GM23338 (cell line): ENCODE measurements around the gene ERP27. TPM values are rescaled to one million over a fixed set of nuclear protein-coding genes. Genes with fewer than 3 reads are reported as not detected.

Experiments used
- ATAC-seq: fragments of 200-7000 bp; cut with Tn5 transposase; 3 replicates; pipeline ENCODE4 v1.9.1; 2020
- DNase-seq: peaks from one replicate; pipeline ENCODE4 v3.0.0-alpha.2; 2015; ENCODE audit warnings: low spot score
- H2AFZ ChIP-seq: fragments of 200-600 bp; sonication (generic); 2 replicates; pipeline ENCODE4 v1.8.0; 2016; ENCODE audit warnings: antibody characterized with exemption, mild to moderate bottlenecking, moderate library complexity
- H3F3A ChIP-seq: fragments of 200-600 bp; sonication (generic); replicated peaks from 2 replicates; pipeline ENCODE4 v1.8.0; 2017; ENCODE audit warnings: antibody characterized with exemption, mixed run types, low read depth
- H3K27ac ChIP-seq: fragments of 200-600 bp; sonication (generic); 2 replicates; pipeline ENCODE4 v1.6.1; 2016; ENCODE audit warnings: low read depth
- H3K27me3 ChIP-seq: fragments of 200-600 bp; sonication (generic); 2 replicates; pipeline ENCODE4 v1.8.0; 2016; ENCODE audit warnings: mild to moderate bottlenecking, mixed run types, moderate library complexity; ENCODE audit not compliant: insufficient read depth
- H3K36me3 ChIP-seq: fragments of 200-600 bp; sonication (generic); 2 replicates; pipeline ENCODE4 v1.8.0; 2016; ENCODE audit warnings: mild to moderate bottlenecking; ENCODE audit not compliant: insufficient read depth
- H3K4me1 ChIP-seq: fragments of 200-600 bp; sonication (generic); 2 replicates; pipeline ENCODE4 v1.8.0; 2016; ENCODE audit warnings: mild to moderate bottlenecking, moderate library complexity; ENCODE audit not compliant: insufficient read depth
- H3K4me2 ChIP-seq: fragments of 200-600 bp; sonication (generic); 2 replicates; pipeline ENCODE4 v1.7.1; 2017; ENCODE audit warnings: mixed run types
- H3K4me3 ChIP-seq: fragments of 200-600 bp; sonication (generic); 2 replicates; pipeline ENCODE4 v1.6.1; 2016; ENCODE audit warnings: mixed run types
- H3K79me2 ChIP-seq: fragments of 200-600 bp; sonication (generic); replicated peaks from 2 replicates; pipeline ENCODE4 v1.8.0; 2017; ENCODE audit warnings: mild to moderate bottlenecking; ENCODE audit not compliant: insufficient read depth
- H3K9me2 ChIP-seq: fragments of 200-600 bp; sonication (generic); 2 replicates; pipeline ENCODE4 v1.8.0; 2017; ENCODE audit not compliant: insufficient read depth
- H4K20me1 ChIP-seq: fragments of 200-600 bp; sonication (generic); replicated peaks from 2 replicates; pipeline ENCODE4 v1.8.0; 2017; ENCODE audit warnings: mild to moderate bottlenecking; ENCODE audit not compliant: insufficient read depth
- H3K27ac Mint-ChIP-seq: 2 replicates; pipeline ENCODE4 v1.8.0; 2020; ENCODE audit warnings: inconsistent platforms, mild to moderate bottlenecking, moderate library complexity, mixed read lengths
- H3K27me3 Mint-ChIP-seq: 3 replicates; pipeline ENCODE4 v1.8.0; 2022; ENCODE audit warnings: low read depth, mild to moderate bottlenecking, moderate library complexity, mixed read lengths, inconsistent platforms; ENCODE audit not compliant: insufficient read depth, poor library complexity
- H3K36me3 Mint-ChIP-seq: 3 replicates; pipeline ENCODE4 v1.8.0; 2021; ENCODE audit warnings: low read depth, mild to moderate bottlenecking, inconsistent platforms, moderate library complexity, mixed read lengths
- H3K4me1 Mint-ChIP-seq: 3 replicates; pipeline ENCODE4 v1.8.0; 2020; ENCODE audit warnings: mild to moderate bottlenecking, inconsistent platforms, mixed read lengths
- H3K4me3 Mint-ChIP-seq: 3 replicates; pipeline ENCODE4 v1.8.0; 2021; ENCODE audit warnings: moderate library complexity, mild to moderate bottlenecking, inconsistent platforms, mixed read lengths
- H3K9me3 Mint-ChIP-seq: 3 replicates; pipeline ENCODE4 v1.8.0; 2020; ENCODE audit warnings: moderate library complexity, mild to moderate bottlenecking, inconsistent platforms, mixed read lengths
- CREB1 ChIP-seq: fragments of 250-450 bp; sonication (Bioruptor Pico); IDR thresholded peaks from 2 replicates; pipeline ENCODE4 v1.5.0; 2020; ENCODE audit warnings: low read depth, mild to moderate bottlenecking, moderate library complexity
- CTCF ChIP-seq, 2 experiments: fragments of 200-600 bp in 1 of 2; sonication (generic) in 1 of 2; conservative IDR thresholded peaks; 2 replicates each; pipeline versions ENCODE4 v1.5.1 to v1.6.1; 2016 to 2017; ENCODE audit warnings: antibody characterized with exemption in 2 of 2, low read depth in 2 of 2, mild to moderate bottlenecking in 2 of 2, moderate library complexity in 1 of 2
- ETS1 ChIP-seq: IDR thresholded peaks from 2 replicates; pipeline ENCODE4 v1.6.1; 2016; ENCODE audit warnings: antibody characterized with exemption
- EZH2 ChIP-seq: fragments of 200-600 bp; sonication (generic); IDR thresholded peaks from one replicate; pipeline ENCODE4 v1.8.0; 2017; ENCODE audit warnings: antibody characterized with exemption, mild to moderate bottlenecking, low read depth; ENCODE audit not compliant: unreplicated experiment
- EZH2phosphoT487 ChIP-seq: fragments of 200-600 bp; sonication (generic); IDR thresholded peaks from one replicate; pipeline ENCODE4 v1.8.1; 2018; ENCODE audit warnings: antibody characterized with exemption; ENCODE audit not compliant: unreplicated experiment
- JUNB ChIP-seq: IDR thresholded peaks from one replicate; pipeline ENCODE4 v1.6.1; 2016; ENCODE audit warnings: antibody characterized with exemption; ENCODE audit not compliant: unreplicated experiment
- NANOG ChIP-seq: IDR thresholded peaks from 2 replicates; pipeline ENCODE4 v1.6.1; 2016; ENCODE audit warnings: antibody characterized with exemption, borderline replicate concordance
- POLR2AphosphoS5 ChIP-seq: IDR thresholded peaks from 2 replicates; pipeline ENCODE4 v1.6.1; 2016; ENCODE audit warnings: antibody characterized with exemption, low read depth
- REST ChIP-seq: IDR thresholded peaks from one replicate; pipeline ENCODE4 v1.6.1; 2018; ENCODE audit warnings: antibody characterized with exemption; ENCODE audit not compliant: unreplicated experiment
- STAT1 ChIP-seq: IDR thresholded peaks from one replicate; pipeline ENCODE4 v1.6.1; 2016; ENCODE audit warnings: antibody characterized with exemption; ENCODE audit not compliant: unreplicated experiment
- ZNF114 ChIP-seq: fragments of 250-450 bp; sonication (Bioruptor Pico); IDR thresholded peaks from 2 replicates; pipeline ENCODE4 v1.5.0; 2020; ENCODE audit warnings: mild to moderate bottlenecking, moderate library complexity
- ZNF331 ChIP-seq: fragments of 250-450 bp; sonication (Bioruptor Pico); IDR thresholded peaks from 2 replicates; pipeline ENCODE4 v1.5.0; 2020; ENCODE audit warnings: low read depth, mild to moderate bottlenecking, moderate library complexity
- polyA plus RNA-seq: library from polyadenylated mRNA; unstranded; fragments of >200 nt; fragmentation: Nextera tagmentation; extraction: Ambion mirVana; gene quantifications from 2 replicates; pipeline ENCODE4 v1.2.1, GENCODE V29; 2016
- total RNA-seq: library from RNA; depleted of rRNA; stranded (reverse); fragments of >200 nt; shearing (Covaris generic); gene quantifications from 2 replicates; pipeline ENCODE4 v1.2.3, GENCODE V29; 2014

ERP27 gene
- total and polyA plus RNA-seq, 2 experiments from 2014 or later, result not detected

DNA sequence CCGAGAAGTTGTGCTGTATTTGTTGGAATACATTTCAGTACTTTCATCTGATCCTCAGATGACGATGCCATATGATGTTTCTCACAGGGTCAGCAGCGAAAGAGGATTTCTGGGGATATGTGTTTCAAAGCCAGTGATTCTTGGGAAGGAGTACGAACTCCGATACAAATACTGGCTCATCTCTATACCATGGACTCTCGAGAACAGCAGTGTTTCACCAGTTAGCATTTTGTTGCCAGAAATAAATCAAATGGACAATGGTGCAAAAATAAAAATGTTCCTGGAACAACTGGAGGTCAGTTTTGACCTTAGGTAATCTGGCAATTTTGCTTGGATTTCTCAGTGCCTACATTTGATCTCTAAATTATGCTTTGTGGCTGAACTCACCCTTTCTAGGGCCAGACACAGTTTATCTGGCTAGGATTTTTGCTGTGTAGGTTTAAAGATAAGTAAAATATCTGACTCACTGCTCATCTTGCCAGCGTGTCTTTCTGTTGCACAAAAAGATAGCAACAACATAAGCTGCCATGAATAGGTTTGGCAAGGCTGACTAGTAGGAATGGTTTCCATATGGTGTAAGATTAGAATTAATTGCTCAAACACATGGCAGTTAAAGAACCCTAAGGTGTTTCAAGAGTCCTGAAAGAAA, 41.7 kb downstream of the ERP27 start (continued):
- TF ChIP-seq REST (no peak), EZH2phosphoT487 (no peak)

DNA sequence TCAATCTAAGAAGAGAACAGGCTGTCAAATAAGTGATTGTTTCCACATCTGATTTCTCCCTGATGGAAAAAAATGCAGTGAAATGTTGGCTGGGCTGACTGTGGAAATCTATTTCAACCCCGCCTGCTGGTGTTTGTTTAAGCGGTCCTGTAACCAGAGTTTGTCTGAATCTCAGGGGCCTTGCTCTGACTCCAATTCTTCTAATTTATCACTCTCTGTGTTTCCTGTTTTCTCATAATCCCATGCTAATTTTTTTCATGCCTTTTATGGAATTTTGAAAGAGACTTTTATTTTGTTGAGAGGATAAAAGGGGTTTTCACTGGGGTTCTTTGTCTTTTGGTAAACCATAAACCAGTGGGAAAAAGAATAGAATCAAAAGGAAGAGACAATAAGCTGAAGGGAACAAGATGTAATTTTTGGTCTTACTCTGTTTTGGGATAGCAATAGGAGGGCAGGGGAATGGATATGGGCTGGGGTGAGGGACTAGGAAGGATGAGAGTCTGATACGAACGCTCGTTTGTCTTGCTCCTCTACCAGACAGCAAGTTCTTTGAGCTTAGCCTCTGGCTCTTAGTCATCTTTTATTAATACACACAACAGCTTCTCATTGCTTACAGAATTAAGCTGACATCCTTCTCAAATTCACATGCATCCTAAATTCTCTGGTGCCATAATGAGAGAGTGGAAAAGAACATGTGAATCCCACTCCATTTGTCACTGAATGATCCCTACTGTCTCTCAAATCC, 44.7 kb downstream of the ERP27 start:
- Histone ChIP-seq H3K27me3 (no peaks in the 10 kb centered on the region), H3K4me3 (no peak overlapping the region), H3K36me3 (no peaks in the 10 kb centered on the region), H3K27ac (no peak overlapping the region), H2AFZ (peak overlapping the region; percentile 79; the same call in 1 of the 2 replicates), H3K4me1 (peaks cover 11% of the 10 kb centered on the region; the same call in 1 of the 2 replicates), H3K79me2 (no peaks in the 10 kb centered on the region), H3K4me2 (no peak overlapping the region), H3F3A (no peaks in the 10 kb centered on the region), H4K20me1 (no peaks in the 10 kb centered on the region), H3K9me2 (no peaks in the 10 kb centered on the region; the same call in 1 of the 2 replicates)
- Mint-ChIP-seq H3K36me3 (no peaks in the 10 kb centered on the region), H3K27ac (no peak overlapping the region), H3K27me3 (no peaks in the 10 kb centered on the region), H3K9me3 (no peaks in the 10 kb centered on the region), H3K4me1 (peaks cover 16% of the 10 kb centered on the region), H3K4me3 (no peak overlapping the region)
- no peak for TF ChIP-seq ZNF114 (CRISPR knock-in tag)
- TF ChIP-seq EZH2, result no peak
- TF ChIP-seq JUNB, result no peak
- no peak for TF ChIP-seq STAT1
- no peak for TF ChIP-seq ZNF331 (CRISPR knock-in tag)
- no peak for TF ChIP-seq ETS1
- TF ChIP-seq EZH2phosphoT487, result no peak
- TF ChIP-seq REST, result no peak
- TF ChIP-seq CREB1 (CRISPR knock-in tag), result no peak
- TF ChIP-seq NANOG, result no peak
- TF ChIP-seq POLR2AphosphoS5, result no peak
- TF ChIP-seq CTCF (conservative IDR thresholded peaks at IDR 0.05; ENCODE audit: low read depth in 2 of 2), result no peak
- ATAC-seq (no peak), DNase-seq (no peak)
